ENCODE results near the gene DNAH2.
A peak's percentile ranks its signal among the peaks of the same experiment; 100 is the strongest.

DNAH2 gene

GRCh38 chr17:7704601-7705268, 12.8 kb upstream of the DNAH2 start, which contains the start of gene EFNB3 (continued):
- TF ChIP-seq, protein P1, sequence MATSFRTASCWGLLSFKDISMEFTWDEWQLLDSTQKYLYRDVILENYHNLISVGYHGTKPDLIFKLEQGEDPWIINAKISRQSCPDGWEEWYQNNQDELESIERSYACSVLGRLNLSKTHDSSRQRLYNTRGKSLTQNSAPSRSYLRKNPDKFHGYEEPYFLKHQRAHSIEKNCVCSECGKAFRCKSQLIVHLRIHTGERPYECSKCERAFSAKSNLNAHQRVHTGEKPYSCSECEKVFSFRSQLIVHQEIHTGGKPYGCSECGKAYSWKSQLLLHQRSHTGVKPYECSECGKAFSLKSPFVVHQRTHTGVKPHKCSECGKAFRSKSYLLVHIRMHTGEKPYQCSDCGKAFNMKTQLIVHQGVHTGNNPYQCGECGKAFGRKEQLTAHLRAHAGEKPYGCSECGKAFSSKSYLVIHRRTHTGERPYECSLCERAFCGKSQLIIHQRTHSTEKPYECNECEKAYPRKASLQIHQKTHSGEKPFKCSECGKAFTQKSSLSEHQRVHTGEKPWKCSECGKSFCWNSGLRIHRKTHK (tag by site-specific recombination; IDR thresholded peaks at IDR 0.05), result no peak
- no peak for TF ChIP-seq ZNF530 (tag by site-specific recombination; IDR thresholded peaks at IDR 0.05; ENCODE audit: low read depth)
- 0 out of 2 replicates have a peak, but pooled peaks have one; percentile 27 for TF ChIP-seq PRDM1 (tag by site-specific recombination; IDR thresholded peaks at IDR 0.05)
- TF ChIP-seq KLF9 (tag by site-specific recombination; IDR thresholded peaks at IDR 0.05; ENCODE audit: low read depth), result peak; percentile 99

DNA sequence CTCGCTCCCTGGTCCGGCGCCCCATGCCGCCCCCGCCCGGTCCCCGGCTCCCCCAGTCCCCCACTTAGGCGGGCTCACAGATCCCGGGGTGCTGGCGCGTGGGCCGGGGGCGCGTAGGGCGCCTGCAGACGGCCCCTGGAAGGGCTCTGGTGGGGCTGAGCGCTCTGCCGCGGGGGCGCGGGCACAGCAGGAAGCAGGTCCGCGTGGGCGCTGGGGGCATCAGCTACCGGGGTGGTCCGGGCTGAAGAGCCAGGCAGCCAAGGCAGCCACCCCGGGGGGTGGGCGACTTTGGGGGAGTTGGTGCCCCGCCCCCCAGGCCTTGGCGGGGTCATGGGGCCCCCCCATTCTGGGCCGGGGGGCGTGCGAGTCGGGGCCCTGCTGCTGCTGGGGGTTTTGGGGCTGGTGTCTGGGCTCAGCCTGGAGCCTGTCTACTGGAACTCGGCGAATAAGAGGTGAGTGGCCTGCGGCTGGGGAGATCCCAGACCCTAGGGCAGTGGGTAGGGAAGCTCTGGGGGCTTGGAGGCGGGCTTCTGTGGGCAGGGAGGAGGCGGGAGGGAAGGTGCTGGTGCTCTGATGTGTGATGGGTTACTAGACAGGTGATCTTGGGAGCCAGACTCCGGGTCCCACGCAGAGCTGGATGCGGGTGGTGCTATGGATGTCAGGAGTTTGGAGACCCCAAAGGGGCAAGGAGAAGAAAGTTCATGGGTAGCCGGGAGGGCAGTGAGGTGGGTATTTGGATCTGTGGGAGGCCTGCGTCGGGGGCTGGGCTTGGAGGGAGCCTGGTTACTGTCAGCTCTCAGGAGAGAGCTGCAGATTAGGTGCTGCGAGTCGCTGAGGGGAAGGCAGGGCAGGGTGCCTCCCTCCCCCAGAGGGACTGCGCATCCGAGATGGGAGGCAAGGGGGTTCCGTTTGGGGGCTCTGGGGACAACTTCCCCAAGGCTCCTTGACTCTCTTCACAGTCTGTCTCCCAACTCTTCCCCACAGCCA, 12.0 kb upstream of the DNAH2 start:
- POLR2A ChIA-PET, result interaction anchor here (0.5 to 7.9 kb wide), 12 partner anchors 8 to 471 kb away, joined by 3 to 111 read pairs (median 4); partner anchors contain the start of genes DNAH2, DVL2, FXR2 and NEURL4
- H3K36me3 ChIP-seq (ENCODE audit: control insufficient read depth in 2 of 2, insufficient read depth in 1 of 2, low read length in 2 of 2), result peaks cover 0 to 26% of the 10 kb centered on the region in 2 experiments; a peak in 1 of 3 replicates
- CTCF ChIA-PET, result interaction anchor here (0.6 to 7.3 kb wide), 6 partner anchors 12 to 368 kb away, joined by 3 to 49 read pairs (median 4); partner anchors contain the start of genes DNAH2, TP53 and WRAP53
- peak overlapping the region; percentile 41; the same call in 1 of the 2 replicates for H3K27ac ChIP-seq (ENCODE audit: extremely low read depth, low read depth, low read length)
- H3K4me3 ChIP-seq (ENCODE audit: low read depth, low read length), result peak overlapping the region; percentile 52
- H3K9me3 ChIP-seq (ENCODE audit: control insufficient read depth, insufficient read depth, low read depth, low read length), result no peaks in the 10 kb centered on the region
- H3K4me1 ChIP-seq (ENCODE audit: control insufficient read depth, insufficient read depth, low read length), result peaks cover 14% of the 10 kb centered on the region; the same call in 1 of the 2 replicates
- TF ChIP-seq ZBTB17 (tag by site-specific recombination; IDR thresholded peaks at IDR 0.05) (peak; percentile 38; the same call in 1 of the 2 replicates), ZIC2 (tag by site-specific recombination; IDR thresholded peaks at IDR 0.05) (peak; percentile 70), ZBTB8A (tag by site-specific recombination; IDR thresholded peaks at IDR 0.05) (peak; percentile 94), GLIS1 (tag by site-specific recombination; IDR thresholded peaks at IDR 0.05) (peak; percentile 34), ZNF449 (tag by site-specific recombination; IDR thresholded peaks at IDR 0.05) (peak; percentile 57; the same call in 1 of the 2 replicates), ZNF10 (tag by site-specific recombination; IDR thresholded peaks at IDR 0.05) (no peak), GLIS2 (tag by site-specific recombination; IDR thresholded peaks at IDR 0.05) (peak; percentile 74), ZNF660 (tag by site-specific recombination; IDR thresholded peaks at IDR 0.05) (0 out of 2 replicates have a peak, but pooled peaks have one; percentile 3), EGR2 (tag by site-specific recombination; IDR thresholded peaks at IDR 0.05; ENCODE audit: low read depth) (peak; percentile 93), ZBTB26 (tag by site-specific recombination; optimal IDR thresholded peaks at IDR 0.05) (peak; percentile 69), HOXC10 (CRISPR knock-in tag; IDR thresholded peaks at IDR 0.05) (no peak), ZNF335 (tag by site-specific recombination; conservative IDR thresholded peaks at IDR 0.05) (peak; percentile 61), ZBTB48 (tag by site-specific recombination; IDR thresholded peaks at IDR 0.05) (0 out of 2 replicates have a peak, but pooled peaks have one; percentile 18), WT1 (tag by site-specific recombination; IDR thresholded peaks at IDR 0.05) (no peak), ZNF423 (tag by site-specific recombination; IDR thresholded peaks at IDR 0.05) (0 out of 2 replicates have a peak, but pooled peaks have one; percentile 16), ZNF391 (tag by site-specific recombination; IDR thresholded peaks at IDR 0.05; ENCODE audit: borderline replicate concordance, low read depth) (0 out of 2 replicates have a peak, but pooled peaks have one; percentile 0), ZNF600 (tag by site-specific recombination; IDR thresholded peaks at IDR 0.05) (peak; percentile 22; the same call in 1 of the 2 replicates), ZNF473 (tag by site-specific recombination; IDR thresholded peaks at IDR 0.05) (no peak)
- TF ChIP-seq, protein P2, sequence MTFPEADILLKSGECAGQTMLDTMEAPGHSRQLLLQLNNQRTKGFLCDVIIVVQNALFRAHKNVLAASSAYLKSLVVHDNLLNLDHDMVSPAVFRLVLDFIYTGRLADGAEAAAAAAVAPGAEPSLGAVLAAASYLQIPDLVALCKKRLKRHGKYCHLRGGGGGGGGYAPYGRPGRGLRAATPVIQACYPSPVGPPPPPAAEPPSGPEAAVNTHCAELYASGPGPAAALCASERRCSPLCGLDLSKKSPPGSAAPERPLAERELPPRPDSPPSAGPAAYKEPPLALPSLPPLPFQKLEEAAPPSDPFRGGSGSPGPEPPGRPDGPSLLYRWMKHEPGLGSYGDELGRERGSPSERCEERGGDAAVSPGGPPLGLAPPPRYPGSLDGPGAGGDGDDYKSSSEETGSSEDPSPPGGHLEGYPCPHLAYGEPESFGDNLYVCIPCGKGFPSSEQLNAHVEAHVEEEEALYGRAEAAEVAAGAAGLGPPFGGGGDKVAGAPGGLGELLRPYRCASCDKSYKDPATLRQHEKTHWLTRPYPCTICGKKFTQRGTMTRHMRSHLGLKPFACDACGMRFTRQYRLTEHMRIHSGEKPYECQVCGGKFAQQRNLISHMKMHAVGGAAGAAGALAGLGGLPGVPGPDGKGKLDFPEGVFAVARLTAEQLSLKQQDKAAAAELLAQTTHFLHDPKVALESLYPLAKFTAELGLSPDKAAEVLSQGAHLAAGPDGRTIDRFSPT (tag by site-specific recombination; IDR thresholded peaks at IDR 0.05), result 0 out of 2 replicates have a peak, but pooled peaks have one; percentile 36
- TF ChIP-seq, protein P3, sequence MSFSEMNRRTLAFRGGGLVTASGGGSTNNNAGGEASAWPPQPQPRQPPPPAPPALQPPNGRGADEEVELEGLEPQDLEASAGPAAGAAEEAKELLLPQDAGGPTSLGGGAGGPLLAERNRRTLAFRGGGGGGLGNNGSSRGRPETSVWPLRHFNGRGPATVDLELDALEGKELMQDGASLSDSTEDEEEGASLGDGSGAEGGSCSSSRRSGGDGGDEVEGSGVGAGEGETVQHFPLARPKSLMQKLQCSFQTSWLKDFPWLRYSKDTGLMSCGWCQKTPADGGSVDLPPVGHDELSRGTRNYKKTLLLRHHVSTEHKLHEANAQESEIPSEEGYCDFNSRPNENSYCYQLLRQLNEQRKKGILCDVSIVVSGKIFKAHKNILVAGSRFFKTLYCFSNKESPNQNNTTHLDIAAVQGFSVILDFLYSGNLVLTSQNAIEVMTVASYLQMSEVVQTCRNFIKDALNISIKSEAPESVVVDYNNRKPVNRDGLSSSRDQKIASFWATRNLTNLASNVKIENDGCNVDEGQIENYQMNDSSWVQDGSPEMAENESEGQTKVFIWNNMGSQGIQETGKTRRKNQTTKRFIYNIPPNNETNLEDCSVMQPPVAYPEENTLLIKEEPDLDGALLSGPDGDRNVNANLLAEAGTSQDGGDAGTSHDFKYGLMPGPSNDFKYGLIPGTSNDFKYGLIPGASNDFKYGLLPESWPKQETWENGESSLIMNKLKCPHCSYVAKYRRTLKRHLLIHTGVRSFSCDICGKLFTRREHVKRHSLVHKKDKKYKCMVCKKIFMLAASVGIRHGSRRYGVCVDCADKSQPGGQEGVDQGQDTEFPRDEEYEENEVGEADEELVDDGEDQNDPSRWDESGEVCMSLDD (tag by site-specific recombination; IDR thresholded peaks at IDR 0.05), result peak; percentile 97

All from HEK293 (cell line).